ENCODE measurements around the gene INPPL1.
"Not testable (repeated sequence)": the region's sequence is repeated elsewhere in the genome, so short reads cannot be mapped to it uniquely, and the experiment has no call there.

The INPPL1 gene

GRCh38 chr11:72202571-72202970 lies 22.0 kb upstream of the INPPL1 start:
- H3K9me3 ChIP-seq, result no peaks in the 10 kb centered on the region
- no peaks in the 10 kb centered on the region for H3K4me1 ChIP-seq (ENCODE audit: control insufficient read depth in 1 of 2, insufficient read depth in 1 of 2, low read depth in 1 of 2, low read length in 1 of 2)
- no peak overlapping the region for H3K27ac ChIP-seq
- no peak for TF ChIP-seq CTCF (IDR thresholded peaks at IDR 0.05)
- H3K27me3 ChIP-seq, result no peaks in the 10 kb centered on the region
- no peak overlapping the region for H3K4me3 ChIP-seq (ENCODE audit: low read depth in 1 of 2, low read length in 1 of 2)
- H3K36me3 ChIP-seq, result no peaks in the 10 kb centered on the region

- H3K27me3 ChIP-seq, result no peaks in the 10 kb centered on the region
- H3K36me3 ChIP-seq, result no peaks in the 10 kb centered on the region
- TF ChIP-seq CTCF (IDR thresholded peaks at IDR 0.05), result no peak
- no peaks in the 10 kb centered on the region for H3K4me1 ChIP-seq (ENCODE audit: control insufficient read depth in 1 of 2, insufficient read depth in 1 of 2, low read depth in 1 of 2, low read length in 1 of 2)
- H3K4me3 ChIP-seq (ENCODE audit: low read depth in 1 of 2, low read length in 1 of 2), result no peak overlapping the region
- H3K9me3 ChIP-seq, result no peaks in the 10 kb centered on the region
- no peak overlapping the region for H3K27ac ChIP-seq
These were observed 21.4 kb upstream of the INPPL1 start for GRCh38 chr11:72203163-72203562.

- no peak overlapping the region for H3K27ac ChIP-seq
- H3K4me1 ChIP-seq (ENCODE audit: control insufficient read depth in 1 of 2, insufficient read depth in 1 of 2, low read depth in 1 of 2, low read length in 1 of 2), result no peaks in the 10 kb centered on the region
- TF ChIP-seq CTCF (IDR thresholded peaks at IDR 0.05), result no peak
- H3K27me3 ChIP-seq, result no peaks in the 10 kb centered on the region
- H3K4me3 ChIP-seq (ENCODE audit: low read depth in 1 of 2, low read length in 1 of 2), result no peak overlapping the region
- no peaks in the 10 kb centered on the region for H3K9me3 ChIP-seq
- no peaks in the 10 kb centered on the region for H3K36me3 ChIP-seq
These were observed 19.7 kb upstream of the INPPL1 start for GRCh38 chr11:72204886-72205285.

DNA sequence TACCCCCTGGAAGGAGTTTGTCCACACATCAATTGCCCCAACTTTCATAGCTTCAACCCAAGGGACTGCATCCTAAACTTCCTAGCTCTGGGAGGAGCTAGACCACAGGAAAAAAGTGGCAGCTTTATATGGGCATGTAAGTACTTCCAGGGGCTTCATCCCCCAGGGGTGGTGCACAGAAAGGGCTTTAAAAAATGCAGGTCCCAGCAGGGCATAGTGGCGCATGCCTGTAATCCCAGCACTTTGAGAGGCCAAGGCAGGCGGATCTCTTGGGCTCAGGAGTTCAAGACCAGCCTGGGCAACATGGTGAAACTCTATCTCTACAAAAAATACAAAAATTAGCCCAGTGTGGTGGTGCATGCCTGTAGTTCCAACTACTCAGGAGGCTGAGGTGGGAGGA lies 17.8 kb upstream of the INPPL1 start:
- not testable (repeated sequence) for H3K4me1 ChIP-seq (ENCODE audit: control insufficient read depth in 1 of 2, insufficient read depth in 1 of 2, low read depth in 1 of 2, low read length in 1 of 2); H3K4me3 ChIP-seq (ENCODE audit: low read depth in 1 of 2, low read length in 1 of 2); H3K27me3 ChIP-seq; H3K9me3 ChIP-seq; H3K36me3 ChIP-seq; H3K27ac ChIP-seq

DNA sequence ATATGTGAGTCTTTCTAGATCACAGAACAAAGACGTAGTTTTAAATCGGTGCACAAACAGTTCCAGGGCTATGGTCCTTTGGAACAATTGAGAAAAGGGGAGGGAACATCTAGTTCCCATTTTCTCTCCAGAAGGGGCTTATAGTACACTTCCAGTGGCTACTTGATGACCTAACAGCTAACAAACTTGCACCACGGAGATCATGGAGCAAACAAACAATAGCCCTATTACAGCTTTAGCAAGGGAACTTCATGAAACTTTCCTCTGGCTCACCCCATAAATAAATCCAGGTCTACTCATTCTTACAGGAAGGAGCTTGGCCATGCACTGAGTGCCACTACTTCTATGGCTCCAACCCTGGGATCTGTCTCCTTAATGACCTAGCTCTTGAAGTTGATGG lies 16.3 kb upstream of the INPPL1 start:
- Histone ChIP-seq H3K4me1 (ENCODE audit: control insufficient read depth in 1 of 2, insufficient read depth in 1 of 2, low read depth in 1 of 2, low read length in 1 of 2) (no peaks in the 10 kb centered on the region), H3K4me3 (ENCODE audit: low read depth in 1 of 2, low read length in 1 of 2) (no peak overlapping the region), H3K36me3 (no peaks in the 10 kb centered on the region), H3K9me3 (no peaks in the 10 kb centered on the region), H3K27ac (no peak overlapping the region), H3K27me3 (no peaks in the 10 kb centered on the region)
- no peak for TF ChIP-seq CTCF (IDR thresholded peaks at IDR 0.05)

DNA sequence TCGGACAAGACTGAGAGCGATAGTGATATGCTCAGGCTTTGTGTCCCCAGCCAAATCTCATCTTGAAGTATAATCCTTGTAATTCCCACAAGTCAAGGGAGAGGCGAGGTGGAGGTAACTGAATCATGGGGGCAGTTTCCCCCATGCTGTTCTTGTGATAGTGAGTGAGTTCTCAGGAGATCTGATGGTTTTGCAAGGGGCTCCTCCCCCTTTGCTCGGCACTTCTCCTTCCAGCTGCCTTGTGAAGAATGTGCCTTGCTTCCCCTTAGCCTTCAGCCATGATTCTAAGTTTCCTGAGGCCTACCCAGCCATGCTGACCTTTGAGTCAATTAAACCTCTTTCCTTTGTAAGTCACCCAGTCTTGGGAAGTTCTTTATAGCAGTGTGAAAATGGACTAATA lies 15.5 kb upstream of the INPPL1 start:
- no peak overlapping the region for H3K27ac ChIP-seq
- no peaks in the 10 kb centered on the region for H3K27me3 ChIP-seq
- H3K4me3 ChIP-seq (ENCODE audit: low read depth in 1 of 2, low read length in 1 of 2), result no peak overlapping the region
- no peak for TF ChIP-seq CTCF (IDR thresholded peaks at IDR 0.05)
- no peaks in the 10 kb centered on the region for H3K9me3 ChIP-seq
- H3K4me1 ChIP-seq (ENCODE audit: control insufficient read depth in 1 of 2, insufficient read depth in 1 of 2, low read depth in 1 of 2, low read length in 1 of 2), result no peaks in the 10 kb centered on the region
- no peaks in the 10 kb centered on the region for H3K36me3 ChIP-seq

All from neutrophil (primary cell).